NCI-H1436 treated with DMSO at 0.1 percent for 48 hours (cell line): ENCODE data around the gene PIK3C2B.

Experiments used
- DNase-seq: peaks from one replicate; lab custom pipeline; 2025; lab: John Stamatoyannopoulos, UW

Gene PIK3C2B

GRCh38 chr1:204479387-204480136, 15.0 kb downstream of the PIK3C2B start:
- no peak for DNase-seq

- DNase-seq: no peak
Measured at GRCh38 chr1:204478921-204479320, 15.7 kb downstream of the PIK3C2B start.

GRCh38 chr1:204478172-204478899, 16.3 kb downstream of the PIK3C2B start:
- no peak for DNase-seq

GRCh38 chr1:204477036-204477740, 17.4 kb downstream of the PIK3C2B start:
- DNase-seq: no peak

GRCh38 chr1:204476563-204476962, 18.0 kb downstream of the PIK3C2B start:
- DNase-seq: no peak

- DNase-seq: no peak
Measured at GRCh38 chr1:204475656-204476432, 18.8 kb downstream of the PIK3C2B start.

- no peak for DNase-seq
Measured at GRCh38 chr1:204473400-204473965, 21.1 kb downstream of the PIK3C2B start.

- DNase-seq: no peak
Measured at GRCh38 chr1:204472660-204473059, 21.9 kb downstream of the PIK3C2B start.

GRCh38 chr1:204471687-204472086, 22.9 kb downstream of the PIK3C2B start:
- no peak for DNase-seq

GRCh38 chr1:204469304-204469703, 25.3 kb downstream of the PIK3C2B start:
- no peak for DNase-seq

- no peak for DNase-seq
Measured at GRCh38 chr1:204468766-204469302, 25.8 kb downstream of the PIK3C2B start.

- DNase-seq: no peak
Measured at GRCh38 chr1:204468206-204468605, 26.4 kb downstream of the PIK3C2B start.

- no peak for DNase-seq
Measured at GRCh38 chr1:204466416-204467405, 27.9 kb downstream of the PIK3C2B start.

- no peak for DNase-seq
Measured at GRCh38 chr1:204465546-204466415, 28.8 kb downstream of the PIK3C2B start.

- DNase-seq: no peak
Measured at GRCh38 chr1:204464701-204465100, 29.9 kb downstream of the PIK3C2B start.

GRCh38 chr1:204464187-204464631, 30.4 kb downstream of the PIK3C2B start:
- no peak for DNase-seq

GRCh38 chr1:204463125-204464060, 31.2 kb downstream of the PIK3C2B start:
- DNase-seq: no peak

GRCh38 chr1:204462229-204462561, 32.4 kb downstream of the PIK3C2B start:
- DNase-seq: no peak
